ENCODE results near the gene COX14.

GRCh38 chr12:50109319-50109718 is 2.7 kb upstream of the COX14 start:
- TF ChIP-seq CTCF (conservative IDR thresholded peaks at IDR 0.05; ENCODE audit: low read depth, low read length) (no peak), EZH2phosphoT487 (IDR thresholded peaks at IDR 0.05; ENCODE audit: borderline replicate concordance, low read length) (no peak)
